Endothelial cell of umbilical vein (primary cell): ENCODE results near the gene GALK2. TPM values are rescaled to one million over a fixed set of nuclear protein-coding genes. Genes with fewer than 3 reads are reported as not detected.

Experiments
- BruUV-seq: library from RNA; stranded (reverse); fragments of 400-500 nt; replicated peaks from 2 replicates; lab custom pipeline; 2021; lab: Mats Ljungman, UMichigan
- CTCF ChIA-PET: fragments of 300-600, 350-600 bp; sonication (Branson Sonifier 250); formaldehyde crosslinking; loops from one replicate; lab custom pipeline; 2021; ENCODE audit warnings: antibody characterized with exemption, inconsistent platforms; lab: Charles Lee
- POLR2A ChIA-PET: fragments of 300-600, 350-600 bp; sonication (Branson Sonifier 250); formaldehyde crosslinking; loops from one replicate; lab custom pipeline; 2021; ENCODE audit warnings: antibody characterized with exemption, inconsistent platforms; lab: Charles Lee
- DNase-seq: peaks from one replicate; pipeline ENCODE4 v3.0.0-alpha.2; 2011; ENCODE audit warnings: low read depth, low spot score
- FAIRE-seq: peaks from 2 replicates; lab custom pipeline; 2011; peaks lifted over from hg19 to GRCh38; lab: Jason Lieb, UNC
- H2AFZ ChIP-seq: 2 replicates; pipeline ENCODE4 v1.6.0; 2012; ENCODE audit warnings: low read depth, low read length, control low read depth, inconsistent platforms
- H3K27ac ChIP-seq: 2 replicates; pipeline ENCODE4 v1.5.1; 2011; ENCODE audit warnings: low read depth, mild to moderate bottlenecking, control low read depth, low read length, moderate library complexity; ENCODE audit not compliant: insufficient read depth
- H3K27me3 ChIP-seq, 2 experiments: 2 replicates each; pipeline versions ENCODE4 v1.6.0 to v1.6.1; 2011; ENCODE audit warnings: low read length in 2 of 2, mixed read lengths in 1 of 2; ENCODE audit not compliant: control insufficient read depth in 2 of 2, insufficient read depth in 2 of 2
- H3K36me3 ChIP-seq, 2 experiments: 2 replicates in 1 of 2; 3 replicates in 1 of 2; pipeline ENCODE4 v1.5.1; 2011; ENCODE audit warnings: low read length in 2 of 2, mild to moderate bottlenecking in 1 of 2, moderate library complexity in 1 of 2; ENCODE audit not compliant: control insufficient read depth in 2 of 2, insufficient read depth in 2 of 2; ENCODE audit errors: extremely low read depth in 1 of 2
- H3K4me1 ChIP-seq: 3 replicates; pipeline ENCODE4 v1.5.1; 2011; ENCODE audit warnings: mild to moderate bottlenecking, low read length; ENCODE audit not compliant: control insufficient read depth, insufficient read depth; ENCODE audit errors: extremely low read depth
- H3K4me2 ChIP-seq: 2 replicates; pipeline ENCODE4 v1.6.1; 2011; ENCODE audit warnings: low read length, control low read depth, mixed read lengths; ENCODE audit not compliant: insufficient read depth
- H3K4me3 ChIP-seq, 3 experiments: fragments of 200-600 bp in 1 of 3; sonication (generic), shearing (Covaris generic) in 1 of 3; replicated peaks in 1 of 3; 2 replicates each; pipeline ENCODE4 v1.5.1; 2011 to 2016; ENCODE audit warnings: control low read depth in 3 of 3, low read length in 3 of 3, mild to moderate bottlenecking in 2 of 3, inconsistent platforms in 1 of 3, low read depth in 1 of 3, moderate library complexity in 1 of 3; ENCODE audit not compliant: insufficient read depth in 1 of 3
- H3K79me2 ChIP-seq: 2 replicates; pipeline ENCODE4 v1.6.0; 2012; ENCODE audit warnings: low read length, inconsistent platforms; ENCODE audit not compliant: control insufficient read depth, insufficient read depth
- H3K9ac ChIP-seq: replicated peaks from 2 replicates; pipeline ENCODE3; 2011; ENCODE audit warnings: low read length, control low read depth; ENCODE audit not compliant: insufficient read depth; ENCODE audit errors: extremely low read depth
- H3K9me1 ChIP-seq: replicated peaks from 3 replicates; pipeline ENCODE4 v1.6.0; 2011; ENCODE audit warnings: mild to moderate bottlenecking, low read length; ENCODE audit not compliant: control insufficient read depth, insufficient read depth; ENCODE audit errors: extremely low read depth
- H3K9me3 ChIP-seq: replicated peaks from 2 replicates; pipeline ENCODE4 v1.5.1; 2012; ENCODE audit warnings: low read length, inconsistent platforms; ENCODE audit not compliant: control insufficient read depth, insufficient read depth
- H4K20me1 ChIP-seq: replicated peaks from 2 replicates; pipeline ENCODE3; 2011; ENCODE audit warnings: mild to moderate bottlenecking, low read length; ENCODE audit not compliant: control insufficient read depth, insufficient read depth; ENCODE audit errors: extremely low read depth
- EZH2 ChIP-seq: IDR thresholded peaks from 2 replicates; pipeline ENCODE4 v1.6.1; 2012; ENCODE audit warnings: borderline replicate concordance, low read depth, mild to moderate bottlenecking, moderate library complexity, low read length, inconsistent platforms; ENCODE audit not compliant: severe bottlenecking
- FOS ChIP-seq: IDR thresholded peaks from 2 replicates; pipeline ENCODE4 v1.6.1; 2011; ENCODE audit warnings: mild to moderate bottlenecking, low read length, moderate library complexity, borderline replicate concordance; ENCODE audit not compliant: insufficient read depth
- GATA2 ChIP-seq: IDR thresholded peaks from 2 replicates; pipeline ENCODE4 v1.7.0; 2011; ENCODE audit warnings: low read depth, mild to moderate bottlenecking, moderate library complexity, mixed read lengths, low read length; ENCODE audit not compliant: insufficient read length, insufficient read depth
- JUN ChIP-seq: IDR thresholded peaks from 2 replicates; pipeline ENCODE4 v1.6.1; 2011; ENCODE audit warnings: borderline replicate concordance, low read depth; ENCODE audit not compliant: insufficient read length, insufficient read depth
- MYC ChIP-seq: IDR thresholded peaks from one replicate; pipeline ENCODE4 v1.6.1; 2011; ENCODE audit warnings: mild to moderate bottlenecking, low read depth, low read length
- POLR2A ChIP-seq: IDR thresholded peaks from 2 replicates; pipeline ENCODE4 v1.6.1; 2012; ENCODE audit warnings: low read depth, mild to moderate bottlenecking, control low read depth, low read length
- POLR2AphosphoS5 ChIP-seq: IDR thresholded peaks from 2 replicates; pipeline ENCODE4 v1.6.1; 2012; ENCODE audit warnings: low read depth, mild to moderate bottlenecking, control low read depth, low read length, moderate library complexity; ENCODE audit not compliant: insufficient read depth
- dilution Hi-C: fragments of 300-500 bp; cut with MboI; formaldehyde crosslinking; loops from one replicate; pipeline ENCODE4 v1.15.0; 2019; ENCODE audit warnings: low sequenced_read_pairs; ENCODE audit not compliant: extremely low pct_ligation_motif_present
- intact Hi-C: fragments of 100-400 bp; cut with micrococcal nuclease; formaldehyde crosslinking; loops from one replicate; pipeline ENCODE4 v1.10.0; 2022
- polyA plus RNA-seq, 4 experiments: library from polyadenylated mRNA; depleted of rRNA in 3 of 4; stranded (reverse) in 3 of 4; unstranded in 1 of 4; fragments of >200 nt; gene quantifications; 2 replicates each; pipeline versions ENCODE4 v1.2.1 to v1.2.3, GENCODE V29; 2011 to 2012; ENCODE audit warnings: missing spikeins in 1 of 4
- total RNA-seq: library from RNA; stranded (reverse); gene quantifications from 2 replicates; pipeline ENCODE4 v1.2.3, GENCODE V29; 2021
- TF ChIP-seq, protein P1 (sequence below): IDR thresholded peaks from 2 replicates; pipeline ENCODE4 v1.6.1; 2011; ENCODE audit not compliant: insufficient read depth, insufficient read length
- TF ChIP-seq, protein P2 (sequence below), 2 donors: IDR thresholded peaks; 1 replicate in 1 of 2; 2 replicates in 1 of 2; pipeline ENCODE4 v1.5.1; 2011; ENCODE audit warnings: low read length in 2 of 2, mild to moderate bottlenecking in 2 of 2, moderate library complexity in 2 of 2, control low read depth in 1 of 2, inconsistent platforms in 1 of 2, low read depth in 1 of 2; ENCODE audit not compliant: insufficient read depth in 1 of 2; ENCODE audit errors: extremely low read depth in 1 of 2

GALK2 gene
- total and polyA plus RNA-seq, 2 donors (not counting 3 experiments of a cell fraction or from before 2014, with no cell fraction given), result 19.9 to 31.3 TPM

DNA sequence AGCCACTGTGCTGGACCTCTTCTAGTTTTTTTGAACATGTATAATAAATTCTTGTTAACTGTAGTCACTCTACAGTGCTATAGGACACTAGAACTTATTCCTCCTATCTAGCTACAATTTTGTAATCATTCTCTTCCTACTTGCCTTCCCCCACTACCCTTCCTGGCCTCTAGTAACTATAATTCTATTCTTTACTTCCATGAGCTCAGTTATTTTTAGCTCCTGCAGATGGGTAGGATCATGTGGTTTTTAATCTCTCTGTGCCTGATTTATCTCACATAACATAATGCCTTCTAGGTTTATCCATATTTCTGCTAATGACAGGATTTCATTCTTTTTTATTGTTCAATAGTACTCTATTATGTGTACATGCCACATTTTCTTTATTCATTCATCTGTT is 139.8 kb downstream of the GALK2 start:
- no peaks in the 10 kb centered on the region for H4K20me1 ChIP-seq
- H3K9ac ChIP-seq, result no peak overlapping the region
- FAIRE-seq (no peak), DNase-seq (no peak)
- dilution Hi-C loops, result no loop called here
- intact Hi-C loops, result no loop called here
- TF ChIP-seq, protein P1, sequence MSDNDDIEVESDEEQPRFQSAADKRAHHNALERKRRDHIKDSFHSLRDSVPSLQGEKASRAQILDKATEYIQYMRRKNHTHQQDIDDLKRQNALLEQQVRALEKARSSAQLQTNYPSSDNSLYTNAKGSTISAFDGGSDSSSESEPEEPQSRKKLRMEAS, result no peak
- TF ChIP-seq FOS, result no peak
- TF ChIP-seq JUN, result no peak
- TF ChIP-seq, protein P2, sequence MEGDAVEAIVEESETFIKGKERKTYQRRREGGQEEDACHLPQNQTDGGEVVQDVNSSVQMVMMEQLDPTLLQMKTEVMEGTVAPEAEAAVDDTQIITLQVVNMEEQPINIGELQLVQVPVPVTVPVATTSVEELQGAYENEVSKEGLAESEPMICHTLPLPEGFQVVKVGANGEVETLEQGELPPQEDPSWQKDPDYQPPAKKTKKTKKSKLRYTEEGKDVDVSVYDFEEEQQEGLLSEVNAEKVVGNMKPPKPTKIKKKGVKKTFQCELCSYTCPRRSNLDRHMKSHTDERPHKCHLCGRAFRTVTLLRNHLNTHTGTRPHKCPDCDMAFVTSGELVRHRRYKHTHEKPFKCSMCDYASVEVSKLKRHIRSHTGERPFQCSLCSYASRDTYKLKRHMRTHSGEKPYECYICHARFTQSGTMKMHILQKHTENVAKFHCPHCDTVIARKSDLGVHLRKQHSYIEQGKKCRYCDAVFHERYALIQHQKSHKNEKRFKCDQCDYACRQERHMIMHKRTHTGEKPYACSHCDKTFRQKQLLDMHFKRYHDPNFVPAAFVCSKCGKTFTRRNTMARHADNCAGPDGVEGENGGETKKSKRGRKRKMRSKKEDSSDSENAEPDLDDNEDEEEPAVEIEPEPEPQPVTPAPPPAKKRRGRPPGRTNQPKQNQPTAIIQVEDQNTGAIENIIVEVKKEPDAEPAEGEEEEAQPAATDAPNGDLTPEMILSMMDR (IDR thresholded peaks at IDR 0.05; ENCODE audit: extremely low read depth in 1 of 2, insufficient read depth in 1 of 2, low read depth in 1 of 2, low read length in 2 of 2), result no peak
- TF ChIP-seq GATA2, result no peak
- CTCF ChIA-PET, result no interaction called here
- no peak overlapping the region for H3K27ac ChIP-seq
- H3K4me2 ChIP-seq, result no peak overlapping the region
- H3K4me3 ChIP-seq, result no peak overlapping the region
- POLR2A ChIA-PET, result no interaction called here
- no peaks in the 10 kb centered on the region for H3K36me3 ChIP-seq
- H3K9me3 ChIP-seq, result no peaks in the 10 kb centered on the region
- no peaks in the 10 kb centered on the region for H3K79me2 ChIP-seq
- H3K9me1 ChIP-seq, result no peaks in the 10 kb centered on the region
- no peaks in the 10 kb centered on the region for H3K4me1 ChIP-seq
- H2AFZ ChIP-seq, result no peak overlapping the region
- no TSS peak for BruUV-seq
- H3K27me3 ChIP-seq, result no peaks in the 10 kb centered on the region

DNA sequence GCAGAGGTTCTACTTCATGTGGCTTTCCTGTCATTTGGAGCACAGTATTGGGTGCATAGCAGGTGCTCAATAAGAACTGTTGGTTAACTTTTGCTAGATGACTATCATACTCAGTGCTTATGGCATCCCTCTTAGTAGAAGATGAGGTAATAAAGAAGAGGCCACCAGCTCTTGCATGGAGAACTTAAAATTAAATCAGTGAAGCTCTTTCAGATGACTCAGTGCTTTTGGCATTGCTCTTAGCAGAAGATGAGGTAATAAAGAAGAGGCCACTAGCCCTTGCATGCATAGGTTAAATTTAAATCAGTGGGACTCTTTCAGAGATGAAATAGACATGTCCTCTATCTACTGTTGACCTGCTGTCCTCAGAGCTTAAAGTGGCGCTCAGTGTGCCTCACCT is 143.6 kb downstream of the GALK2 start:
- CTCF ChIA-PET, result no interaction called here
- Histone ChIP-seq H3K27me3 (no peaks in the 10 kb centered on the region), H3K9me1 (no peaks in the 10 kb centered on the region), H3K4me1 (no peaks in the 10 kb centered on the region), H3K36me3 (no peaks in the 10 kb centered on the region), H3K9me3 (no peaks in the 10 kb centered on the region), H3K27ac (no peak overlapping the region), H2AFZ (no peak overlapping the region), H3K9ac (no peak overlapping the region), H3K4me3 (no peak overlapping the region), H3K79me2 (no peaks in the 10 kb centered on the region), H3K4me2 (no peak overlapping the region), H4K20me1 (no peaks in the 10 kb centered on the region)
- dilution Hi-C loops, result no loop called here
- BruUV-seq, result no TSS peak
- intact Hi-C loops, result no loop called here
- DNase-seq, result no peak
- TF ChIP-seq POLR2A (no peak), POLR2AphosphoS5 (no peak), GATA2 (no peak), MYC (no peak), EZH2 (no peak)
- TF ChIP-seq, protein P1, result no peak
- TF ChIP-seq, protein P2 (IDR thresholded peaks at IDR 0.05; ENCODE audit: extremely low read depth in 1 of 2, insufficient read depth in 1 of 2, low read depth in 1 of 2, low read length in 2 of 2), result no peak
- POLR2A ChIA-PET, result no interaction called here
- FAIRE-seq, result no peak
